ENCODE results near the gene OPA1.
A peak's percentile ranks its signal among the peaks of the same experiment; 100 is the strongest.

Gene OPA1

GRCh38 chr3:193563426-193563825, 29.6 kb upstream of the OPA1 start:
- TF ChIP-seq EZH2phosphoT487 (IDR thresholded peaks at IDR 0.05; ENCODE audit: borderline replicate concordance) = no peak
- no peak for TF ChIP-seq CTCF (conservative IDR thresholded peaks at IDR 0.05; ENCODE audit: low read length)
- H3K36me3 ChIP-seq (ENCODE audit: insufficient read depth, low read length) = no peaks in the 10 kb centered on the region
- no peak overlapping the region for H3K4me2 ChIP-seq (ENCODE audit: low read depth, low read length, poor library complexity, severe bottlenecking)

GRCh38 chr3:193564012-193564411, 29.0 kb upstream of the OPA1 start:
- Histone ChIP-seq H3K9me2 (replicated peaks; ENCODE audit: low read depth, low read length) (no peaks in the 10 kb centered on the region), H2AFZ (ENCODE audit: low read length) (no peak overlapping the region)
- TF ChIP-seq EZH2phosphoT487 (IDR thresholded peaks at IDR 0.05; ENCODE audit: borderline replicate concordance) (no peak), CTCF (conservative IDR thresholded peaks at IDR 0.05; ENCODE audit: low read length) (peak; percentile 41)

More at GRCh38 chr3:193563426-193563825, 29.6 kb upstream of the OPA1 start:
- no peaks in the 10 kb centered on the region for H3K27me3 ChIP-seq (ENCODE audit: insufficient read depth, low read length, poor library complexity, severe bottlenecking)
- no peak overlapping the region for H3K9ac ChIP-seq (ENCODE audit: low read depth, low read length, poor library complexity, severe bottlenecking)
- H3F3A ChIP-seq (ENCODE audit: low read depth) = no peaks in the 10 kb centered on the region
- no peak overlapping the region for H3K4me3 ChIP-seq (ENCODE audit: low read length, poor library complexity, severe bottlenecking)
- H4K20me1 ChIP-seq (ENCODE audit: insufficient read depth, low read length, poor library complexity, severe bottlenecking) = no peaks in the 10 kb centered on the region
- no peaks in the 10 kb centered on the region for H3K4me1 ChIP-seq (ENCODE audit: insufficient read depth, low read length, poor library complexity, severe bottlenecking)
- H3K9me3 ChIP-seq (ENCODE audit: insufficient read depth, low read depth, low read length) = no peaks in the 10 kb centered on the region
- H3K79me2 ChIP-seq (ENCODE audit: insufficient read depth, low read length) = no peaks in the 10 kb centered on the region
- H2AFZ ChIP-seq (ENCODE audit: low read length) = no peak overlapping the region
- no peaks in the 10 kb centered on the region for H3K9me2 ChIP-seq (replicated peaks; ENCODE audit: low read depth, low read length)

GRCh38 chr3:193569119-193569518, 23.9 kb upstream of the OPA1 start:
- TF ChIP-seq EZH2phosphoT487 (IDR thresholded peaks at IDR 0.05; ENCODE audit: borderline replicate concordance) = no peak
- no peak for TF ChIP-seq CTCF (conservative IDR thresholded peaks at IDR 0.05; ENCODE audit: low read length)
- Histone ChIP-seq H4K20me1 (ENCODE audit: insufficient read depth, low read length, poor library complexity, severe bottlenecking) (no peaks in the 10 kb centered on the region), H3K9me3 (ENCODE audit: insufficient read depth, low read depth, low read length) (no peaks in the 10 kb centered on the region), H3F3A (ENCODE audit: low read depth) (no peaks in the 10 kb centered on the region), H3K36me3 (ENCODE audit: insufficient read depth, low read length) (no peaks in the 10 kb centered on the region), H2AFZ (ENCODE audit: low read length) (no peak overlapping the region), H3K9me2 (replicated peaks; ENCODE audit: low read depth, low read length) (no peaks in the 10 kb centered on the region), H3K27me3 (ENCODE audit: insufficient read depth, low read length, poor library complexity, severe bottlenecking) (no peaks in the 10 kb centered on the region), H3K9ac (ENCODE audit: low read depth, low read length, poor library complexity, severe bottlenecking) (no peak overlapping the region), H3K79me2 (ENCODE audit: insufficient read depth, low read length) (no peaks in the 10 kb centered on the region), H3K4me2 (ENCODE audit: low read depth, low read length, poor library complexity, severe bottlenecking) (no peak overlapping the region), H3K4me3 (ENCODE audit: low read length, poor library complexity, severe bottlenecking) (no peak overlapping the region), H3K4me1 (ENCODE audit: insufficient read depth, low read length, poor library complexity, severe bottlenecking) (no peaks in the 10 kb centered on the region)

More at GRCh38 chr3:193564012-193564411, 29.0 kb upstream of the OPA1 start:
- Histone ChIP-seq H3F3A (ENCODE audit: low read depth) (no peaks in the 10 kb centered on the region), H3K79me2 (ENCODE audit: insufficient read depth, low read length) (no peaks in the 10 kb centered on the region), H3K4me3 (ENCODE audit: low read length, poor library complexity, severe bottlenecking) (no peak overlapping the region), H3K4me2 (ENCODE audit: low read depth, low read length, poor library complexity, severe bottlenecking) (no peak overlapping the region), H3K27me3 (ENCODE audit: insufficient read depth, low read length, poor library complexity, severe bottlenecking) (no peaks in the 10 kb centered on the region), H3K9me3 (ENCODE audit: insufficient read depth, low read depth, low read length) (no peaks in the 10 kb centered on the region), H3K4me1 (ENCODE audit: insufficient read depth, low read length, poor library complexity, severe bottlenecking) (no peaks in the 10 kb centered on the region), H3K36me3 (ENCODE audit: insufficient read depth, low read length) (no peaks in the 10 kb centered on the region), H4K20me1 (ENCODE audit: insufficient read depth, low read length, poor library complexity, severe bottlenecking) (no peaks in the 10 kb centered on the region), H3K9ac (ENCODE audit: low read depth, low read length, poor library complexity, severe bottlenecking) (no peak overlapping the region)
